ENCODE data around the gene DMPK. TPM values are rescaled to one million over a fixed set of nuclear protein-coding genes. Genes with fewer than 3 reads are reported as not detected.

Gene DMPK
- total and polyA plus RNA-seq, 2 experiments from 2014 or later = 25.2 to 46.0 TPM

GRCh38 chr19:45763691-45764294 lies 18.5 kb downstream of the DMPK start:
- WGBS (ENCODE audit: low lambda C conversion rate, missing lambda C conversion rate) = 75% methylated on average over 27 of the region's 27 CpGs
- no peak for DNase-seq (ENCODE audit: low spot score)

GRCh38 chr19:45762870-45763631 lies 19.2 kb downstream of the DMPK start:
- H3K4me3 ChIP-seq = no peak overlapping the region
- H3K79me2 ChIP-seq = peaks cover 34% of the 10 kb centered on the region
- no peaks in the 10 kb centered on the region for H4K20me1 ChIP-seq (ENCODE audit: insufficient read depth, poor library complexity, severe bottlenecking)
- H3K27ac ChIP-seq = no peak overlapping the region
- no peak for DNase-seq (ENCODE audit: low spot score)
- no peaks in the 10 kb centered on the region for H3K9me3 ChIP-seq (ENCODE audit: low read depth)
- H3K36me3 ChIP-seq (replicated peaks; ENCODE audit: insufficient read depth, low read depth) = no peaks in the 10 kb centered on the region
- no peaks in the 10 kb centered on the region for H3K9me2 ChIP-seq (replicated peaks; ENCODE audit: insufficient read depth)
- 92% methylated on average over 15 of the region's 15 CpGs for WGBS (ENCODE audit: low lambda C conversion rate, missing lambda C conversion rate)
- H3K4me2 ChIP-seq = no peak overlapping the region
- H2AFZ ChIP-seq = no peak overlapping the region
- TF ChIP-seq CTCF (IDR thresholded peaks at IDR 0.05; ENCODE audit: poor library complexity) (no peak), EZH2phosphoT487 (IDR thresholded peaks at IDR 0.05; ENCODE audit: low read depth, severe bottlenecking, unreplicated experiment) (no peak), EZH2 (IDR thresholded peaks at IDR 0.05; ENCODE audit: borderline replicate concordance) (no peak)
- H3K27me3 ChIP-seq = no peaks in the 10 kb centered on the region
- H3K4me1 ChIP-seq (ENCODE audit: insufficient read depth) = peaks cover 34% of the 10 kb centered on the region

More at GRCh38 chr19:45763691-45764294, 18.5 kb downstream of the DMPK start:
- H3K4me3 ChIP-seq = no peak overlapping the region
- TF ChIP-seq EZH2 (IDR thresholded peaks at IDR 0.05; ENCODE audit: borderline replicate concordance) = no peak
- no peak for TF ChIP-seq CTCF (IDR thresholded peaks at IDR 0.05; ENCODE audit: poor library complexity)
- no peak for TF ChIP-seq EZH2phosphoT487 (IDR thresholded peaks at IDR 0.05; ENCODE audit: low read depth, severe bottlenecking, unreplicated experiment)
- H3K79me2 ChIP-seq = peaks cover 34% of the 10 kb centered on the region
- peak overlapping the region; percentile 57 for H3K4me2 ChIP-seq
- H3K9me3 ChIP-seq (ENCODE audit: low read depth) = no peaks in the 10 kb centered on the region
- no peak overlapping the region for H2AFZ ChIP-seq
- H3K27me3 ChIP-seq = no peaks in the 10 kb centered on the region
- no peaks in the 10 kb centered on the region for H3K36me3 ChIP-seq (replicated peaks; ENCODE audit: insufficient read depth, low read depth)
- H3K4me1 ChIP-seq (ENCODE audit: insufficient read depth) = peaks cover 34% of the 10 kb centered on the region
- no peaks in the 10 kb centered on the region for H4K20me1 ChIP-seq (ENCODE audit: insufficient read depth, poor library complexity, severe bottlenecking)
- H3K9me2 ChIP-seq (replicated peaks; ENCODE audit: insufficient read depth) = no peaks in the 10 kb centered on the region
- peak overlapping the region; percentile 69 for H3K27ac ChIP-seq

DNA sequence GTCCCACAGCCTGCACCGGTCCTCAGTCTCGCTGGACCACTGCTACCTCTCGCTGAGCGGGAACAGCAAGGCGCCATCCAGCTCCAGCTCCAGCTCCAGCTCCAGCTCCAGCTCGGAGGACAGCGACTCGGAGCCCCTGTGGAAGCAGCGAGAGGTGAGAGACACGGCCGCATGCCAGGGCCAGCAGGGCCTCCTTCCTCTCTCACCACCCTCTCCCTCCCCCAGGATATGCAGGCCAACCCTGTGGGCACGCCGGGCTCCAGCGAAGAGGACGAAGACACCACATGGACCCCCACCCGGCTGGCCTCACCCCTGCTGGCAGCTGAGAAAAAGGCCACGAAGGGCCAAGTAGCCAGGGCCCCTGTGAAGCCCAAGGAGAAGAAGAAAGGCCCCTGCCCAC lies 20.6 kb downstream of the DMPK start:
- TF ChIP-seq EZH2phosphoT487 (IDR thresholded peaks at IDR 0.05; ENCODE audit: low read depth, severe bottlenecking, unreplicated experiment) = no peak
- no peak for TF ChIP-seq CTCF (IDR thresholded peaks at IDR 0.05; ENCODE audit: poor library complexity)
- no peak for TF ChIP-seq EZH2 (IDR thresholded peaks at IDR 0.05; ENCODE audit: borderline replicate concordance)
- 78% methylated on average over 16 of the region's 17 CpGs for WGBS (ENCODE audit: low lambda C conversion rate, missing lambda C conversion rate)

More for the DNA sequence above, 20.6 kb downstream of the DMPK start:
- peaks cover 23% of the 10 kb centered on the region for H3K79me2 ChIP-seq
- no peaks in the 10 kb centered on the region for H3K36me3 ChIP-seq (replicated peaks; ENCODE audit: insufficient read depth, low read depth)
- no peak overlapping the region for H3K4me3 ChIP-seq
- no peaks in the 10 kb centered on the region for H3K9me2 ChIP-seq (replicated peaks; ENCODE audit: insufficient read depth)
- DNase-seq (ENCODE audit: low spot score) = no peak
- H2AFZ ChIP-seq = no peak overlapping the region
- peaks cover 29% of the 10 kb centered on the region for H3K4me1 ChIP-seq (ENCODE audit: insufficient read depth)
- no peaks in the 10 kb centered on the region for H4K20me1 ChIP-seq (ENCODE audit: insufficient read depth, poor library complexity, severe bottlenecking)
- H3K4me2 ChIP-seq = no peak overlapping the region
- no peak overlapping the region for H3K27ac ChIP-seq
- H3K27me3 ChIP-seq = no peaks in the 10 kb centered on the region
- H3K9me3 ChIP-seq (ENCODE audit: low read depth) = no peaks in the 10 kb centered on the region
